PFSK-1 (cell line): ENCODE data around the gene EIF4ENIF1.

Source experiments
- FOXP2 ChIP-seq: optimal IDR thresholded peaks from 2 replicates; pipeline ENCODE3; 2011; ENCODE audit warnings: borderline replicate concordance, control low read depth, inconsistent platforms; ENCODE audit not compliant: insufficient read depth; ENCODE audit errors: extremely low read length, extremely low read depth
- POLR2AphosphoS5 ChIP-seq: IDR thresholded peaks from 2 replicates; pipeline ENCODE4 v1.6.1; 2012; ENCODE audit warnings: low read depth, mild to moderate bottlenecking, control low read depth, low read length, moderate library complexity
- REST ChIP-seq, 2 experiments: IDR thresholded peaks; 2 replicates each; pipeline versions ENCODE4 v1.6.1 to v1.8.0; 2011 to 2012; ENCODE audit warnings: low read depth in 2 of 2, low read length in 2 of 2, control low read depth in 1 of 2, inconsistent platforms in 1 of 2, mild to moderate bottlenecking in 1 of 2, moderate library complexity in 1 of 2; ENCODE audit not compliant: insufficient read depth in 1 of 2
- SIN3A ChIP-seq: IDR thresholded peaks from 2 replicates; pipeline ENCODE4 v1.6.1; 2012; ENCODE audit warnings: mild to moderate bottlenecking, low read length, moderate library complexity, borderline replicate concordance; ENCODE audit not compliant: insufficient read depth
- TAF1 ChIP-seq: IDR thresholded peaks from 2 replicates; pipeline ENCODE4 v1.6.1; 2012; ENCODE audit warnings: low read length, control low read depth, borderline replicate concordance; ENCODE audit not compliant: insufficient read depth

The EIF4ENIF1 gene

GRCh38 chr22:31443516-31443915, 46.1 kb downstream of the EIF4ENIF1 start:
- TF ChIP-seq TAF1 (no peak), REST (IDR thresholded peaks at IDR 0.05; ENCODE audit: insufficient read depth in 1 of 2, low read depth in 2 of 2, low read length in 2 of 2) (no peak), POLR2AphosphoS5 (no peak), SIN3A (no peak), FOXP2 (no peak)

- TF ChIP-seq TAF1: no peak
- TF ChIP-seq SIN3A: no peak
Measured at GRCh38 chr22:31442768-31443489, 46.7 kb downstream of the EIF4ENIF1 start.

- no peak for TF ChIP-seq TAF1
- TF ChIP-seq FOXP2: no peak
- TF ChIP-seq POLR2AphosphoS5: no peak; the same call in 1 of the 2 replicates
- TF ChIP-seq REST (IDR thresholded peaks at IDR 0.05; ENCODE audit: insufficient read depth in 1 of 2, low read depth in 2 of 2, low read length in 2 of 2): no peak
- no peak for TF ChIP-seq SIN3A
Measured at GRCh38 chr22:31441652-31442051, 48.0 kb downstream of the EIF4ENIF1 start.

GRCh38 chr22:31440681-31441080, 49.0 kb downstream of the EIF4ENIF1 start:
- TF ChIP-seq TAF1 (no peak), SIN3A (no peak), FOXP2 (no peak), POLR2AphosphoS5 (no peak), REST (IDR thresholded peaks at IDR 0.05; ENCODE audit: insufficient read depth in 1 of 2, low read depth in 2 of 2, low read length in 2 of 2) (no peak)

GRCh38 chr22:31439808-31440207, 49.8 kb downstream of the EIF4ENIF1 start:
- TF ChIP-seq REST (IDR thresholded peaks at IDR 0.05; ENCODE audit: insufficient read depth in 1 of 2, low read depth in 2 of 2, low read length in 2 of 2): no peak
- TF ChIP-seq TAF1: no peak
- TF ChIP-seq FOXP2: no peak
- TF ChIP-seq POLR2AphosphoS5: no peak
- TF ChIP-seq SIN3A: no peak
